Frontal cortex (tissue), 4 donors: ENCODE results near the gene SPATA19. TPM values are rescaled to one million over a fixed set of nuclear protein-coding genes. Genes with fewer than 3 reads are reported as not detected.

Source experiments
- DNase-seq, 2 donors: peaks; one replicate each; pipeline ENCODE4 v3.0.0; 2012; ENCODE audit warnings: low spot score in 2 of 2
- FAIRE-seq: peaks from 2 replicates; lab custom pipeline; 2012; peaks lifted over from hg19 to GRCh38; lab: Jason Lieb, UNC
- total RNA-seq: library from RNA; depleted of rRNA; stranded (reverse); fragments of >200 nt; gene quantifications from one replicate; pipeline ENCODE4 v1.2.3, GENCODE V29; 2014
- donor health status: control.
- donor health status: control.
- donor health status: control.

The SPATA19 gene
- total RNA-seq, 1 donor from 2014 or later: not detected

DNA sequence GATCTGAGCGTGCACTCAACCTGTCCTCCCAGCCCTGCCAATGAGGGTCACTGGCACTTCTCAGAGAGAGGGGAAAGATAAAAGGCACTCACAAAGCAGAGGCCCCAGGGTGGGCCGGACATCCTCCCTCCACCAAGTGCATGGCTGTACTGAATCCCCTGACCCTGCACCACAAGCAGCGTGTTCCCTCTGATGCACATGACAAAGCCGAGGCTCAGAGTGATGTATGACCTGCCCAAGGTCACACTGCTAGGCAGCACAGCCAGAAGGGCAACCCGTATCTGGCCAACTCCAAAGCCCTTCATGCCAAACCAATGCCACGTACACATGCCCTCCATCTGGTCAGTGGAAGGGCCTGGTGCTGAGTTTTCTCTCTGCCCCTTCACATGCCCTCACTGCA lies 22.1 kb downstream of the SPATA19 start:
- FAIRE-seq (no peak), DNase-seq (peak in 1 of 2 donors; percentile 1)

GRCh38 chr11:133821776-133822175 lies 23.5 kb downstream of the SPATA19 start:
- DNase-seq: peak; percentile 45 to 76
- no peak for FAIRE-seq

DNA sequence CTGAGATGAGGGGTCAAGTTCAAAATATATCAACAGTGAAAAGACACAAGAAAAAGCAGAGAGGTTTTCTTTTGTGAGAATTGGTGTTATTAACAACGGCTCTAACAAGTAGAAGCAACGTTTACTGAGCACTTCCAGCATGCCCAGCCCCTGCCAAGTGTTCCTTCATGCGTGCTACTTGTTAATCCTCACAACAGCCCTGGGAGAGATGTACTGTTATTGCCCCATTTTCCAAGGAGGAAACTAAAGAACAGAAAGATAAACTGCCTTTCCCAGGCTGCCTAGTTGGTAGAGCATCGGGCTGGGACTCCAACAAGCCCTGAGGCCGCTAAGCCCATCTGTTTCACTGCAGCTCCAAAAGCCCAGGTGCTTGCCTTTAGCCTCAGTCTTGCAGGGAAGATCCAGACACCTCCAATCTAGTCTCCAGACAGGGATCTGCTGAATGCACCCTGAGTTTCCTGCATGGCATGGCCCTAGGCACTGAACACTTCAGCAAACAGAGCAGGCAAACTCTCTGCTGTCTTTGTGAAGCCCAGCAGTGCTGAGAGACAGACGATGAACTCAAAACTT lies 25.5 kb downstream of the SPATA19 start:
- DNase-seq: no peak
- FAIRE-seq: no peak

GRCh38 chr11:133819114-133819513 lies 26.2 kb downstream of the SPATA19 start:
- no peak for DNase-seq
- FAIRE-seq: no peak

DNA sequence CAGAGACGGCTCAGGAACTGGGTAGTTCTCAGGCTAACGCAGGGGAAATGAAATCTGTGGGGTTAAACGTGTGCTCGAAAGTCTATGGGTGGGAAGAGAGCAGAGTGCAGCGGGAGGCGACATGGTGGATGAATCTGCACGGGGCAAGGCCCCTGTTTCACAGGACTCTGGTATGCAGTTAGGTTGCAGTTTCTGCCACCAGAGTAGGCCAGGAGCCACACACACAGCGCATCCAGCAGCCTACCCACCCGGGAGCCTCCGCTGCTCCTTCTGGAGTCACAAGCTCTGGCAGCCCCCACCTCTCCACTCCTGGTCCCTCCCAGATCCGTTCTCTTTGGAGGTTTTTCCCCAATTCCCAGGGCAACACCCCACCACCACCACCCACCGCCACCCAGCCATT lies 27.0 kb downstream of the SPATA19 start:
- no peak for FAIRE-seq
- no peak for DNase-seq

DNA sequence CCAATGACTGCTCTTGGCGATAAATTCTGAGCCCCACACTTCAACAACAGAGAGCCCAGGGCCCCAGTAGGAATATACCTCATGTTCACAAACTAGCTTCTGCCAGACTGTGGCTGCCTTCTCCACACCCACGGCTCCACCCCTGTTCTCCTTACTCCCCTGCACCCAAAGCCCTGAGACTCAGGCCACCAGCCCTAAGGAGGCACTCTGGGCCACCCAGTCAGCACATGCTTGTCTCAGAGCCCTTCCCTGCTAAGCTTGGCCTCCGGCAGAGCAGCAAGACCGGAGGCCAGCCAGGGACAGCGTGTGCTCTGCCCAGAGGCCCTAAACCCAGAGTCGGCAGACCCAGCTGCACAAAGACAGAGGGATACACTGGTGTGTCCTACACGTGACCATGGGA lies 27.9 kb downstream of the SPATA19 start:
- DNase-seq (no peak), FAIRE-seq (no peak)

GRCh38 chr11:133816146-133816870 lies 29.0 kb downstream of the SPATA19 start:
- no peak for DNase-seq
- FAIRE-seq: no peak

GRCh38 chr11:133815636-133816035 lies 29.7 kb downstream of the SPATA19 start:
- FAIRE-seq (no peak), DNase-seq (no peak)

DNA sequence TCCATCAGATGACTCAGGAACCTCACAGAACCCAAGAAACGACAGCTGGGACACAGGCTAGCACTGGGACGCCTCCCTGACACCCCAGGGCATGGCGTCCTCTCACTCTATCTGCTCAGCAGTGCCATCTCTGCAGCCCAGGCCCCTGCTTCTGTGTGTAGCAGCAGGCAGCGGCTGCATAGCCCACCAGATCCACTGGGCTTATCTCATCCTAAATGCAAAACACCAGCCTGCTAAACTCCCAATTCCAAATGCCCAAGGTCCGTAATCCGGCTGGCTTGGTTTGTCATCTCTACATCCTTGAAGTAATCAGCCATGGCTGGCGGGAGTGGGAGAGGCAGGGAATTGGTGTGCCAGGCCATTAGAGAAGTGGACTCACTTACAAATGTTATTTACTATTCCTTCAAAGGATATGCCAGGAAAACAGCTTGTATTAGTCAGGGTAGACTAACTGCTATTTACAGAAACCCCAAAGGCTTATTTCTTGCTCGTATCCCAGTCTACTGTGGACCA lies 30.7 kb downstream of the SPATA19 start:
- FAIRE-seq (no peak), DNase-seq (no peak)

DNA sequence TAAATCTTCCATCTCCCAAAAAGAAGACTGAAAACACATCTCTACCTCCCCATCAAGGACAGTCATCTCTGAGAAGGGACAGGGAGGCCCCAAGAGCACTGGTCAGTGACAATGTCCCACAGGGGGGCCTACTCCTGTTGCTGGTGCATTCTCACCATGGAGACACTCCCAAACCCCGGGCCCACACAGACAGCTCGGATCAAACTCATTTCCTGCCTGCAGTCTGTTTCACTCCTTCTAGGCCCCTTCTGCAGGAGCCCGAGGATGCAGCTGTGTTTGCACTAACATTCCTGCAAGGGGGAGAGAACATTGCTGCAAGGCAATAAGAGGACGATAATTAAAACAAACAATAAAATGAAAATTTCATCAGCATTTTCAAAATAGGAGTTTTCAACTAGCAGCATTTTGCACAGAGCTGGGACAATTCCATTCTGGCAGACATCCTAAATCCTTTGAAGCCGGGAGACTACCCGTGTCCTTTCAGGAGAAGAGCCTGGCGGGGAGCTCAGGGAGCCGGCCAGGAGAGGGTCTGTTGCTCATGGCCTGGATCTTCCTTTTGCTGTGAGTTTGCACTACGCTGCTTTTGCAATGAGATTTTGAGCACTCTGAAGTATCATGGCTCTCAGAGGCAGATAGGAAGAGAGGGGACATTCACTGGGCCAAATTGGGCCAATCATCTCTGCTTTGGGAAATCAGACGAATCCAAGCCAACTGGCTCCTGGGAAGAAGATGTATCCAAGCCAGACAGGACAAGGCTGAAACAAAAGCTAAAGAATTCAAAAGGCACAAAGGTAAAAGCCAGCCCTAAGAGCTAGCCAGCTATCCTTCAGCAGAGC lies 33.2 kb downstream of the SPATA19 start:
- FAIRE-seq (no peak), DNase-seq (no peak)

DNA sequence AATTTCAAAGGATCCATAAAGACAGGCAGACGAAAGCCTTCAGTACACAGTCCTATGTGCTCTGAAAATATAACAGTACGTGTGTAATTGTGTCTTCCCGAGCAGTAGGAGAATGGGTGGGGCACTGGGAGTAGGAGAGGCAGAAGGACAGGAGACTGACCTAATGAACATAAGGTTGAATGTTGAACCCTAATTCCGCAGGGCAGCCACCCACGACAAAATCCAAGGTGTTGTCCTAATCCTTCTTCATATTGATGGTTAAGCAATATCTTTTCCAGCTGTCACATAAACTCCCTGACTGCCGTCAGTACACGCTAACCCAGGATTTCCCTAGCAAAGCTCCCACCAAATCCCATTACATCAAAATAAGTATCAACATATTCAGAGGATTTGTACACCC lies 34.5 kb downstream of the SPATA19 start:
- DNase-seq (no peak), FAIRE-seq (no peak)

GRCh38 chr11:133809569-133810491 lies 35.5 kb downstream of the SPATA19 start:
- peak in 1 of 2 donors; percentile 4 for DNase-seq
- FAIRE-seq: no peak

- DNase-seq (no peak), FAIRE-seq (no peak)
Observed at GRCh38 chr11:133808393-133809140, 36.7 kb downstream of the SPATA19 start.

DNA sequence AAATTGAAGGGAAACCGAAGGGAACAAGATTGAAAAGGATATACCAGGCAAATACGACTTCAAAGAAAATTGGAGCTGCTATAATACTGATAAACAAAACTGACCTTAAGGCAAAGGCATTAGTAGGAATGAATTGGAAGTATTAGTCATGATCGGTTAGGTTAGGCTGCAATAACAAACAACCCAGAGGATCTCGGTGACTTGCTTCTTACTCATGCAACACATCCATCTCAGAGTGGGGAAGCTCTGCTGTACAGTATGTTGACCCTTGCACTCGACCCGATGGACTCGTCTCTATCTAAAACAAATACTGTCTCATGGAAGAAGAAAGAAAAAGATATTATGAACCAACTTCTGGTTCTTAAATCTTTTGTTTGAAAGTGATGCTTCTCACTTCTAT lies 42.3 kb downstream of the SPATA19 start:
- DNase-seq: no peak
- no peak for FAIRE-seq

DNA sequence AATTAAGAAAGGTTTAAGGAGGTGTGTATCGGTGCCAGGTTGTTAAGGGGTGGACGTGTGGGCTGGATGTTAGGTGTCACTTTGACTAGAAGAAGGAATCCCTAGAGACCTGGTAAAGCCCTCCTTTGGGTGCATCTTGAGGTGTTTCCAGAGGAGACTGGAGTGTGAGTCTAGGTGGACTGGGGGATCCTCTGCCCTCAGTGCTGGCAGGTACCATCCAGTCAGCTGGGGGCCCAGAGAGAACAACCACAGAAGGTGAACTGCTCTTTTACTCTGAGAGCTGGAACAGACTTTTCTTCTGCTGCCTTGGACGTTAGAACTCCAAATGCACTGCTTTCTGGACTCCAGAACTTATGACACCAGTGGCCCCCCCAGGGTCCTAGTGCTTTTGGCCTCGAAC lies 44.0 kb downstream of the SPATA19 start:
- FAIRE-seq (no peak), DNase-seq (no peak)

DNA sequence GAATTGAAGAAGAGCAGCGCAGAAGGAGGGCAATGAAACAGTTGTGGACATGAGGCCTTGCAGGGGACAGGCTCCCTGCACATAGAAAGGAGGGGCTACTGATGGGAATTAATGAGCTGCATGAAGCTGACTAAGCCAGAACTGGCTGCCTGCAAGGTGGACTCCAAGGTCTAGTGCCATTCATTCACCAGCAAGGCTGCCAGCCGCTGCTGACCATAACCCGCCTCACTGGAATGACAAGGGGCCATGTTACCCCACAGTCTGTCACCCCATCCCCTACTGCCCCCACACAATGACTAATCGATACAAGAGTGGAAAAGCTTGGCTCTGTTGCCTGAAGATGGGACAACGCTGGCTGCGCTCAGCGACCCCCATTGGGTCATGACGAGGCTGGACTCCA lies 44.6 kb downstream of the SPATA19 start:
- FAIRE-seq (no peak), DNase-seq (no peak)

- DNase-seq (no peak), FAIRE-seq (no peak)
Observed at GRCh38 chr11:133797554-133797953, 47.8 kb downstream of the SPATA19 start.

- no peak for FAIRE-seq
- no peak for DNase-seq
Observed at GRCh38 chr11:133796043-133796795, 49.1 kb downstream of the SPATA19 start.
